HL-60 (cell line): ENCODE results near the gene LRP8.

ENCODE experiments used
- GABPA ChIP-seq: IDR thresholded peaks from 2 replicates; pipeline ENCODE4 v1.6.1; 2012; ENCODE audit warnings: low read depth
- POLR2AphosphoS5 ChIP-seq: IDR thresholded peaks from 2 replicates; pipeline ENCODE4 v1.6.1; 2012; ENCODE audit warnings: low read depth
- SPI1 ChIP-seq: IDR thresholded peaks from 2 replicates; pipeline ENCODE4 v1.6.1; 2012; ENCODE audit warnings: low read depth, mild to moderate bottlenecking, borderline replicate concordance
- TF ChIP-seq, protein P1 (sequence below): IDR thresholded peaks from one replicate; pipeline ENCODE4 v1.5.1; 2011; ENCODE audit warnings: low read length, control low read depth, inconsistent platforms; ENCODE audit not compliant: insufficient read depth
- TF ChIP-seq, protein P2 (sequence below): IDR thresholded peaks from 2 replicates; pipeline ENCODE4 v1.6.1; 2012; ENCODE audit warnings: low read depth; ENCODE audit not compliant: insufficient replicate concordance

DNA sequence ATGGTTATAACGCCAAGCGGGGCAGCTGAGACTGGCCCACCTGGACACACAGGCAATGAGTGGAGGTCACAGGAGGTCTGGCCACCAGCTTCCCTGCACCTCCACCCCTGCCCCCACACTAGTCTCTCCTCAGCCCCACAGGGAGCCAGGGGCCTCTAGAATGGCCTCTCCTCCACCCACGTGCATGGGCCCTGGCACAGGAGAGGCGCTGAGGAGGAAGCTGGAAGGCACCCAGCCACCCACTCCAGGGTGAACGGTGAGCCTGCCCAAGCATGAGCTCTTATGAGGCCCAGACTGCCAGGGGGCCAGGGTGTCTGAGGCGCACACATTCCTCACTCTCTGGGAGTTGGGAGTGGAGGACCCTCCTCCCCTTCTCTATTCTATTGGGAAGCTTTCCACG lies 22.2 kb downstream of the LRP8 start:
- TF ChIP-seq, protein P1, sequence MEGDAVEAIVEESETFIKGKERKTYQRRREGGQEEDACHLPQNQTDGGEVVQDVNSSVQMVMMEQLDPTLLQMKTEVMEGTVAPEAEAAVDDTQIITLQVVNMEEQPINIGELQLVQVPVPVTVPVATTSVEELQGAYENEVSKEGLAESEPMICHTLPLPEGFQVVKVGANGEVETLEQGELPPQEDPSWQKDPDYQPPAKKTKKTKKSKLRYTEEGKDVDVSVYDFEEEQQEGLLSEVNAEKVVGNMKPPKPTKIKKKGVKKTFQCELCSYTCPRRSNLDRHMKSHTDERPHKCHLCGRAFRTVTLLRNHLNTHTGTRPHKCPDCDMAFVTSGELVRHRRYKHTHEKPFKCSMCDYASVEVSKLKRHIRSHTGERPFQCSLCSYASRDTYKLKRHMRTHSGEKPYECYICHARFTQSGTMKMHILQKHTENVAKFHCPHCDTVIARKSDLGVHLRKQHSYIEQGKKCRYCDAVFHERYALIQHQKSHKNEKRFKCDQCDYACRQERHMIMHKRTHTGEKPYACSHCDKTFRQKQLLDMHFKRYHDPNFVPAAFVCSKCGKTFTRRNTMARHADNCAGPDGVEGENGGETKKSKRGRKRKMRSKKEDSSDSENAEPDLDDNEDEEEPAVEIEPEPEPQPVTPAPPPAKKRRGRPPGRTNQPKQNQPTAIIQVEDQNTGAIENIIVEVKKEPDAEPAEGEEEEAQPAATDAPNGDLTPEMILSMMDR: no peak
- TF ChIP-seq POLR2AphosphoS5: no peak
- TF ChIP-seq, protein P2, sequence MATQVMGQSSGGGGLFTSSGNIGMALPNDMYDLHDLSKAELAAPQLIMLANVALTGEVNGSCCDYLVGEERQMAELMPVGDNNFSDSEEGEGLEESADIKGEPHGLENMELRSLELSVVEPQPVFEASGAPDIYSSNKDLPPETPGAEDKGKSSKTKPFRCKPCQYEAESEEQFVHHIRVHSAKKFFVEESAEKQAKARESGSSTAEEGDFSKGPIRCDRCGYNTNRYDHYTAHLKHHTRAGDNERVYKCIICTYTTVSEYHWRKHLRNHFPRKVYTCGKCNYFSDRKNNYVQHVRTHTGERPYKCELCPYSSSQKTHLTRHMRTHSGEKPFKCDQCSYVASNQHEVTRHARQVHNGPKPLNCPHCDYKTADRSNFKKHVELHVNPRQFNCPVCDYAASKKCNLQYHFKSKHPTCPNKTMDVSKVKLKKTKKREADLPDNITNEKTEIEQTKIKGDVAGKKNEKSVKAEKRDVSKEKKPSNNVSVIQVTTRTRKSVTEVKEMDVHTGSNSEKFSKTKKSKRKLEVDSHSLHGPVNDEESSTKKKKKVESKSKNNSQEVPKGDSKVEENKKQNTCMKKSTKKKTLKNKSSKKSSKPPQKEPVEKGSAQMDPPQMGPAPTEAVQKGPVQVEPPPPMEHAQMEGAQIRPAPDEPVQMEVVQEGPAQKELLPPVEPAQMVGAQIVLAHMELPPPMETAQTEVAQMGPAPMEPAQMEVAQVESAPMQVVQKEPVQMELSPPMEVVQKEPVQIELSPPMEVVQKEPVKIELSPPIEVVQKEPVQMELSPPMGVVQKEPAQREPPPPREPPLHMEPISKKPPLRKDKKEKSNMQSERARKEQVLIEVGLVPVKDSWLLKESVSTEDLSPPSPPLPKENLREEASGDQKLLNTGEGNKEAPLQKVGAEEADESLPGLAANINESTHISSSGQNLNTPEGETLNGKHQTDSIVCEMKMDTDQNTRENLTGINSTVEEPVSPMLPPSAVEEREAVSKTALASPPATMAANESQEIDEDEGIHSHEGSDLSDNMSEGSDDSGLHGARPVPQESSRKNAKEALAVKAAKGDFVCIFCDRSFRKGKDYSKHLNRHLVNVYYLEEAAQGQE: no peak
- no peak for TF ChIP-seq GABPA
- no peak for TF ChIP-seq SPI1
